Sigmoid colon (tissue), 7 donors: Measurements from ENCODE around the gene SLAMF9. TPM values are rescaled to one million over a fixed set of nuclear protein-coding genes. Genes with fewer than 3 reads are reported as not detected.

Experiments used
- DNase-seq: peaks from one replicate; pipeline ENCODE4 v3.0.0-alpha.2; 2019
- H3K27ac ChIP-seq, 4 donors: fragments of 200-600 bp; sonication (generic); one replicate each; pipeline ENCODE4 v1.5.1; 2016 to 2019; ENCODE audit warnings: mild to moderate bottlenecking in 1 of 4
- H3K27me3 ChIP-seq, 3 donors: fragments of 200-600 bp; sonication (generic); one replicate each; pipeline ENCODE4 v1.5.1; 2019; ENCODE audit warnings: mild to moderate bottlenecking in 1 of 3
- H3K36me3 ChIP-seq, 4 donors: fragments of 200-600 bp; sonication (generic); one replicate each; pipeline ENCODE4 v1.5.1; 2016 to 2019
- H3K4me1 ChIP-seq, 4 donors: fragments of 200-600 bp; sonication (generic); one replicate each; pipeline ENCODE4 v1.5.1; 2017 to 2019
- H3K4me3 ChIP-seq, 4 donors: fragments of 200-600 bp; sonication (generic); one replicate each; pipeline ENCODE4 v1.5.1; 2017 to 2019; ENCODE audit warnings: mild to moderate bottlenecking in 2 of 4, moderate library complexity in 1 of 4
- H3K9me3 ChIP-seq, 4 donors: fragments of 200-600 bp in 3 of 4; sonication (generic) in 3 of 4; one replicate each; pipeline versions ENCODE4 v1.5.1 to v1.6.1; 2013 to 2019
- EP300 ChIP-seq, 4 donors: sonication (generic); formaldehyde crosslinking; IDR thresholded peaks; one replicate each; pipeline ENCODE4 v1.6.1; 2017; ENCODE audit warnings: antibody characterized with exemption in 4 of 4
- POLR2A ChIP-seq, 2 donors: fragments of 450-650 bp; IDR thresholded peaks; one replicate each; pipeline ENCODE4 v1.6.1; 2016; ENCODE audit warnings: antibody characterized with exemption in 2 of 2, mild to moderate bottlenecking in 2 of 2, moderate library complexity in 2 of 2
- POLR2AphosphoS5 ChIP-seq, 4 donors: sonication (generic); formaldehyde crosslinking; IDR thresholded peaks; one replicate each; pipeline ENCODE4 v1.6.1; 2017; ENCODE audit warnings: antibody characterized with exemption in 4 of 4
- WGBS, 2 donors: extraction: QIAGEN DNeasy Blood & Tissue Kit; methylation state at CpG; one replicate each; pipeline ENCODE4 v1.1.7; 2013; 5-methylcytosine and 5-hydroxymethylcytosine counted together
- intact Hi-C: fragments of 100-400 bp; cut with DNase I; formaldehyde crosslinking; loops from one replicate; pipeline ENCODE4 v1.15.1; 2023
- polyA plus RNA-seq, 3 donors: library from polyadenylated mRNA; stranded (reverse); fragments of 200-250 nt; gene quantifications; one replicate each; pipeline ENCODE4 v1.2.3, GENCODE V29; 2013
- total RNA-seq, 4 donors: library from RNA; depleted of rRNA; stranded (reverse); fragments of >200 nt; gene quantifications; one replicate each; pipeline ENCODE4 v1.1.0, GENCODE V29; 2016
- TF ChIP-seq, protein P1 (sequence below), 4 experiments: fragments of 450-650 bp in 3 of 4; fragments of 200-600 bp in 1 of 4; IDR thresholded peaks; one replicate each; pipeline ENCODE4 v1.5.1; 2016 to 2019; ENCODE audit warnings: antibody characterized with exemption in 4 of 4, mild to moderate bottlenecking in 3 of 4, moderate library complexity in 2 of 4
- donor health status: healthy with polysubstance abuse.
- donor health status: Bipolar disorder and iron deficiency.
- donor health status: healthy.

The SLAMF9 gene
- total RNA-seq (not detected), polyA plus RNA-seq (under 1 TPM in 1 of 3 donors, not detected in 2; 0.15 TPM)

DNA sequence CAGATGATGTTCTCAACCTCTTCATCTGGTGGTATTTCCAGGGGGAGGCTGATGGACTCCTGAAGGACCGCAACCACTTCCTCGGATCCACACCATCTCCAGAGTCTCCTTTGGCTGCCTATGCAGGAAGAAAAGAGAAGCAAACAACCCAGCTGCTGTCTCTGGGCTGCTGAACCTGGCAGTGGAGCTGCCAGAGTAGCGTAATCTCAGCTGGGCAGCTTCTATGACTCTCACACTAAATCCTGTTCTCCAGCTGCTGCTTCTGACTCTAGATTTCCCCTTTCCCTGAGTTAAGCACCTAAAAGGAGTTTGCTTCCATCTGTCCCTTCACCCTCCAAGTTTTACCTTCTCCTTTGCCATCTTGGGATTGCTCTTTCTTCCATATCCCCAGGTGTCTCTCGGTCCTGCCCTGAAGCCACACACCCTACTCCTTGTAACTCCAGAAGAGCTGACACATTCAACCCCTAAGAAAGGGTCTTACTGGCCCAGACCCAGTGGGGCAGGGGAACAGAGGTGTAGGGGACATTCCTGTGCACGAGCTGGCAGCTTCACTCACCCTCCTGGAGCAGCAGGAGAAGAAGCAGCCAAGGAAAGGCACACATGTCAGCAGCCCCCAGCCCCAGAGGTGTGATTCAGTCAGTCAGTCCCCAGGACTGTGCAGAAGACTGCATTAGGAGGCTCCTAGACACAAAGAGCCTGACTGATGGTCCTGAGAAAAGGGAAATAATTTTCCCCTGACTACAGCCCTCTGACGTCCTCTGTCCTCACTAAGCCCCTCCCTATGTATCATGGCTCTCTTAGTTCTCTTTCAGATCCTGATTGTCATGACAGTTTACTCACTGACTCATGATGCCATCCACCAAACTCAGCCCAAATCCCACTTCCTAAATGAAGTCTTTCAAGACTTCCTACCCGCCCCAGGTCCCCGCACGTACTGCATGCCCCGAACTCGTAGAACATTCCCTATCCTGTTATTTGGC, at the start of gene SLAMF9:
Gene SLAMF9 (minus strand): TSS at position 702 of the 980 bp plus-strand sequence. CDS start 100 bp downstream, at position 602.
- WGBS, 2 donors: 73 to 85% methylated on average over 11 of the region's 11 CpGs
- no peak for DNase-seq

DNA sequence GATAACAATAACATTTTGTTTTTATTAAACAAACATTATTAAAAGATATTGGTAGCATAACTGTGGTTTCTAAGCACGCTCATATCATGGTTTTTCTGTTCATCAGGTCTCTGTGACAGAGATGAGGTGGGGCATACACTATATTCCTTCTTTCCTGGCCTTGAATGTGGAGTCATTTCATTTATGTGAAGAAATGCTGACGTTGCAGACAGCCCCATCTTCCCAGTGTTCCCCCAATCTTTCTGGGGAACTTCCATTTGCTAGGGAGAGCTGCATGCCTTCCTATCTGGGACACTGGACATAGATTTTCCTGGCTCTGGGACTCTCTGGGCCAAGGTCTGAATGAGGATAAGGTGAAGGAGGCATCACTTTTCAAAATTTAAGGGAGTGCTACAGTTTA, 47.4 kb upstream of the SLAMF9 start:
- intact Hi-C loops: no loop called here

More for the DNA sequence above, at the start of gene SLAMF9:
- Histone ChIP-seq H3K9me3 (no peaks in the 10 kb centered on the region), H3K4me3 (no peak within 1 kb of the TSS), H3K36me3 (no peaks in the 10 kb centered on the region), H3K27ac (no peak within 1 kb of the TSS), H3K4me1 (peaks cover 0 to 11% (median 5%) of the 10 kb centered on the region in 4 donors), H3K27me3 (no peaks in the 10 kb centered on the region)
- intact Hi-C loops: no loop called here
- TF ChIP-seq POLR2AphosphoS5 (IDR thresholded peaks at IDR 0.05) (no peak), EP300 (IDR thresholded peaks at IDR 0.05) (no peak), POLR2A (IDR thresholded peaks at IDR 0.05) (no peak)
- TF ChIP-seq, protein P1, sequence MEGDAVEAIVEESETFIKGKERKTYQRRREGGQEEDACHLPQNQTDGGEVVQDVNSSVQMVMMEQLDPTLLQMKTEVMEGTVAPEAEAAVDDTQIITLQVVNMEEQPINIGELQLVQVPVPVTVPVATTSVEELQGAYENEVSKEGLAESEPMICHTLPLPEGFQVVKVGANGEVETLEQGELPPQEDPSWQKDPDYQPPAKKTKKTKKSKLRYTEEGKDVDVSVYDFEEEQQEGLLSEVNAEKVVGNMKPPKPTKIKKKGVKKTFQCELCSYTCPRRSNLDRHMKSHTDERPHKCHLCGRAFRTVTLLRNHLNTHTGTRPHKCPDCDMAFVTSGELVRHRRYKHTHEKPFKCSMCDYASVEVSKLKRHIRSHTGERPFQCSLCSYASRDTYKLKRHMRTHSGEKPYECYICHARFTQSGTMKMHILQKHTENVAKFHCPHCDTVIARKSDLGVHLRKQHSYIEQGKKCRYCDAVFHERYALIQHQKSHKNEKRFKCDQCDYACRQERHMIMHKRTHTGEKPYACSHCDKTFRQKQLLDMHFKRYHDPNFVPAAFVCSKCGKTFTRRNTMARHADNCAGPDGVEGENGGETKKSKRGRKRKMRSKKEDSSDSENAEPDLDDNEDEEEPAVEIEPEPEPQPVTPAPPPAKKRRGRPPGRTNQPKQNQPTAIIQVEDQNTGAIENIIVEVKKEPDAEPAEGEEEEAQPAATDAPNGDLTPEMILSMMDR (IDR thresholded peaks at IDR 0.05): no peak

DNA sequence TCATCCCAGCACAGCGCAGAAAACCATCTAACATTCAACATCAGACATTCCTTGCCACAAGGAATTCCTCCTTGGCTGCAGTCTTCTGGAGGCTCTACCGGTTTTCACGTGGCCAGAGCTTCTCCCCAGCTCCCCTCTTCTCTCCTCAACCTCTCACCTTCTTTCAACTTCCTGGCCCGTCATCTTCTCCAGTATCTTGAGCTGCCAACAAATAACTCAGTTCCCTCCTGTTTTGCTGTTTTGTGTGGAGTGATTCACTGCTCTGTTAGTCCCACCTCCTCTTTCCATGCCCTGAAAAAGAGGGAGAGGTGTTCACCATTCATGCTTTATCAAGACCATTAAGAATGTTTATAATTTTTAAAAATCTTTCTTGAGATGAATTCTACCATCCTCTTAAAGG, 45.2 kb upstream of the SLAMF9 start:
- Histone ChIP-seq H3K4me1 (peaks cover 0 to 10% (median 4%) of the 10 kb centered on the region in 4 donors), H3K36me3 (no peaks in the 10 kb centered on the region), H3K27ac (no peak overlapping the region), H3K4me3 (no peak overlapping the region), H3K27me3 (no peaks in the 10 kb centered on the region), H3K9me3 (no peaks in the 10 kb centered on the region)
- intact Hi-C loops: no loop called here
- DNase-seq: no peak
- TF ChIP-seq, protein P1 (IDR thresholded peaks at IDR 0.05): no peak
- TF ChIP-seq EP300 (IDR thresholded peaks at IDR 0.05) (no peak), POLR2A (IDR thresholded peaks at IDR 0.05) (no peak), POLR2AphosphoS5 (IDR thresholded peaks at IDR 0.05) (no peak)
- 67 to 79% methylated on average over 4 of the region's 4 CpGs for WGBS, 2 donors

More for the DNA sequence above, 47.4 kb upstream of the SLAMF9 start:
- Histone ChIP-seq H3K36me3 (no peaks in the 10 kb centered on the region), H3K27ac (no peak overlapping the region), H3K27me3 (no peaks in the 10 kb centered on the region), H3K4me1 (peaks cover 0 to 7% (median 2%) of the 10 kb centered on the region in 4 donors), H3K9me3 (no peaks in the 10 kb centered on the region), H3K4me3 (no peak overlapping the region)
- WGBS, 2 donors: 80 to 84% methylated on average over 2 of the region's 2 CpGs
- DNase-seq: no peak
- TF ChIP-seq, protein P1 (IDR thresholded peaks at IDR 0.05): no peak
- TF ChIP-seq EP300 (IDR thresholded peaks at IDR 0.05) (no peak), POLR2AphosphoS5 (IDR thresholded peaks at IDR 0.05) (no peak), POLR2A (IDR thresholded peaks at IDR 0.05) (no peak)

DNA sequence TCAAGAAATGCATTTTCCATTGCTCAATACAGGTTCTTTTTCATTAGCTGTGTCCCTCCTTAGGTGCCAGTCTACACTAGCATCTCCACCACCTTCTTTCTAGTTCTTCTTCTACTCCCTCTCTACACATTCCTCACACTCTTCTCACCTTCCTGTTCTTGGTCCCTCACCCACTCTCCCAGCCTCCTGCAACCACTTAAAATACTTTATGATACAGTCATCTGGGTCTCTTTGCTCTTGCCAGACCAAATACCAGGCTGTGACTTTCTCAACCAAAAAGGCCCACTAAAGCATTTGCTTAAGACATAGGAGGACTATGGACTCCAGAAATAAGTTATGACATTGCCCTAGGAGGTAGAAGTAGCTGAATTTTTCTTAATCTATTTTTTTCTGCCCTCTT, 42.6 kb upstream of the SLAMF9 start:
- H3K4me3 ChIP-seq: no peak overlapping the region
- intact Hi-C loops: no loop called here
- no peaks in the 10 kb centered on the region for H3K9me3 ChIP-seq
- H3K4me1 ChIP-seq: peaks cover 0 to 19% (median 6%) of the 10 kb centered on the region in 4 donors
- no peaks in the 10 kb centered on the region for H3K36me3 ChIP-seq
- H3K27ac ChIP-seq: peak overlapping the region in 1 of 4 donors; percentile 23
- TF ChIP-seq, protein P1 (IDR thresholded peaks at IDR 0.05): no peak
- TF ChIP-seq EP300 (IDR thresholded peaks at IDR 0.05) (no peak), POLR2AphosphoS5 (IDR thresholded peaks at IDR 0.05) (no peak), POLR2A (IDR thresholded peaks at IDR 0.05) (no peak)
- no peaks in the 10 kb centered on the region for H3K27me3 ChIP-seq
- DNase-seq: no peak
